ENCODE data around the gene YRDC. TPM values are rescaled to one million over a fixed set of nuclear protein-coding genes. Genes with fewer than 3 reads are reported as not detected.

YRDC gene
- total and polyA plus RNA-seq, 9 of the 15 experiments (the other 6 are each of a cell fraction or from before 2014, with no cell fraction given) = 11.1 to 58.5 (median 49.8) TPM

- TF ChIP-seq CBX3 (IDR thresholded peaks at IDR 0.05; ENCODE audit: borderline replicate concordance in 1 of 2, low read length in 2 of 2) (no peak), GTF2F1 (IDR thresholded peaks at IDR 0.05; ENCODE audit: low read depth, low read length) (no peak), FOXJ3 (CRISPR knock-in tag; IDR thresholded peaks at IDR 0.05) (no peak), SIRT6 (IDR thresholded peaks at IDR 0.05; ENCODE audit: low read depth, low read length) (no peak), MGA (IDR thresholded peaks at IDR 0.05) (no peak), HOMEZ (CRISPR knock-in tag; IDR thresholded peaks at IDR 0.05) (no peak)
Measured at GRCh38 chr1:37809942-37810341, 1.9 kb upstream of the YRDC start (continued).
